ENCODE data around the gene LRSAM1.

LRSAM1 gene

DNA sequence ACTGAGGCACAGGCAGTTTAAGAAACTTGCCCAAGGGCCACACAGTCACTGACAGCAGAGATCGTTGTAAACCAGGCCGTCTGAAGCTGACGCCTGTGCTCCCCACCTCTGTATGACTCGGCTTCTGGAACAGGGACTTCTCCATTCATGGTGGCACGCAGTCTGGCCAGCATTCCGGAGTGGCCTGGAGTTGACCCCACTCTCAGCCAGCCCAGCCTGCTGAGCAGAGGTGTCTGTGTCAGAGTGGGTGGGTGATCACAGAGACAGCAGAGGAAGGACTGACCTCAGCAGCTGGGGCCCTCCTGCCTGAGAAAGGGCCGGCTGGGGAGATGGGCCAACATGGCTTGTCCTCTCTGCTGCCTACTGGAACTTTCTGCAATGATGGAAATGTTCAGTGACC is 12.6 kb downstream of the LRSAM1 start:
- TF ChIP-seq ZBTB7A (IDR thresholded peaks at IDR 0.05; ENCODE audit: low read depth) (no peak), TCF12 (IDR thresholded peaks at IDR 0.05; ENCODE audit: low read depth) (no peak), NFIC (IDR thresholded peaks at IDR 0.05) (no peak), FOXM1 (IDR thresholded peaks at IDR 0.05; ENCODE audit: borderline replicate concordance, low read depth) (no peak), TEAD4 (IDR thresholded peaks at IDR 0.05) (no peak), TAF1 (IDR thresholded peaks at IDR 0.05; ENCODE audit: low read depth) (no peak), EGR1 (IDR thresholded peaks at IDR 0.05) (no peak), CREB1 (IDR thresholded peaks at IDR 0.05; ENCODE audit: low read depth) (no peak), YY1 (IDR thresholded peaks at IDR 0.05; ENCODE audit: low read depth) (no peak), EP300 (IDR thresholded peaks at IDR 0.05; ENCODE audit: borderline replicate concordance) (no peak), CEBPB (IDR thresholded peaks at IDR 0.05) (no peak), RAD21 (IDR thresholded peaks at IDR 0.05; ENCODE audit: low read depth) (no peak)
- TF ChIP-seq, protein P1, sequence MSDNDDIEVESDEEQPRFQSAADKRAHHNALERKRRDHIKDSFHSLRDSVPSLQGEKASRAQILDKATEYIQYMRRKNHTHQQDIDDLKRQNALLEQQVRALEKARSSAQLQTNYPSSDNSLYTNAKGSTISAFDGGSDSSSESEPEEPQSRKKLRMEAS (IDR thresholded peaks at IDR 0.05), result no peak
- TF ChIP-seq, protein P2, sequence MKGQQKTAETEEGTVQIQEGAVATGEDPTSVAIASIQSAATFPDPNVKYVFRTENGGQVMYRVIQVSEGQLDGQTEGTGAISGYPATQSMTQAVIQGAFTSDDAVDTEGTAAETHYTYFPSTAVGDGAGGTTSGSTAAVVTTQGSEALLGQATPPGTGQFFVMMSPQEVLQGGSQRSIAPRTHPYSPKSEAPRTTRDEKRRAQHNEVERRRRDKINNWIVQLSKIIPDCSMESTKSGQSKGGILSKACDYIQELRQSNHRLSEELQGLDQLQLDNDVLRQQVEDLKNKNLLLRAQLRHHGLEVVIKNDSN (IDR thresholded peaks at IDR 0.05), result no peak
- TF ChIP-seq, protein P3, sequence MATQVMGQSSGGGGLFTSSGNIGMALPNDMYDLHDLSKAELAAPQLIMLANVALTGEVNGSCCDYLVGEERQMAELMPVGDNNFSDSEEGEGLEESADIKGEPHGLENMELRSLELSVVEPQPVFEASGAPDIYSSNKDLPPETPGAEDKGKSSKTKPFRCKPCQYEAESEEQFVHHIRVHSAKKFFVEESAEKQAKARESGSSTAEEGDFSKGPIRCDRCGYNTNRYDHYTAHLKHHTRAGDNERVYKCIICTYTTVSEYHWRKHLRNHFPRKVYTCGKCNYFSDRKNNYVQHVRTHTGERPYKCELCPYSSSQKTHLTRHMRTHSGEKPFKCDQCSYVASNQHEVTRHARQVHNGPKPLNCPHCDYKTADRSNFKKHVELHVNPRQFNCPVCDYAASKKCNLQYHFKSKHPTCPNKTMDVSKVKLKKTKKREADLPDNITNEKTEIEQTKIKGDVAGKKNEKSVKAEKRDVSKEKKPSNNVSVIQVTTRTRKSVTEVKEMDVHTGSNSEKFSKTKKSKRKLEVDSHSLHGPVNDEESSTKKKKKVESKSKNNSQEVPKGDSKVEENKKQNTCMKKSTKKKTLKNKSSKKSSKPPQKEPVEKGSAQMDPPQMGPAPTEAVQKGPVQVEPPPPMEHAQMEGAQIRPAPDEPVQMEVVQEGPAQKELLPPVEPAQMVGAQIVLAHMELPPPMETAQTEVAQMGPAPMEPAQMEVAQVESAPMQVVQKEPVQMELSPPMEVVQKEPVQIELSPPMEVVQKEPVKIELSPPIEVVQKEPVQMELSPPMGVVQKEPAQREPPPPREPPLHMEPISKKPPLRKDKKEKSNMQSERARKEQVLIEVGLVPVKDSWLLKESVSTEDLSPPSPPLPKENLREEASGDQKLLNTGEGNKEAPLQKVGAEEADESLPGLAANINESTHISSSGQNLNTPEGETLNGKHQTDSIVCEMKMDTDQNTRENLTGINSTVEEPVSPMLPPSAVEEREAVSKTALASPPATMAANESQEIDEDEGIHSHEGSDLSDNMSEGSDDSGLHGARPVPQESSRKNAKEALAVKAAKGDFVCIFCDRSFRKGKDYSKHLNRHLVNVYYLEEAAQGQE (IDR thresholded peaks at IDR 0.05; ENCODE audit: low read depth), result no peak

DNA sequence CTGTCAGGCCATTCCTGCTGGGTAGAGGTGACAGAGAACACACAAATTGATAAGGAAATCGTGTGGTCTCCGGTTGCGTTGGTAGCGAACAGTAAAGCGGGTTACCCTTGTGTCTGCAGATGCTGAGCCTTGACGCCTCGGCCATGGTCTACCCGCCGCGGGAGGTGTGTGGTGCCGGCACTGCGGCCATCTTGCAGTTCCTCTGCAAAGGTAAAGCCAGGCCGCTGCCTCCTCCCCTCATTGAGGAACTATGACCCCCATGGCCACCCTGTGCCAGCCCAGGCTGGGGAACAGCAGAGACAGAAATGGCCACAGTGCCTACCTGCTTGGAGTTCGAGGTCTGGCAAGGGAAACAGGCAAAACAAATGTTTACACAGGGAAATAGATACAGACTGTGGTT is 16.3 kb downstream of the LRSAM1 start:
- no peak for TF ChIP-seq RAD21 (IDR thresholded peaks at IDR 0.05; ENCODE audit: low read depth)
- no peak for TF ChIP-seq CREB1 (IDR thresholded peaks at IDR 0.05; ENCODE audit: low read depth)
- no peak for TF ChIP-seq ZBTB7A (IDR thresholded peaks at IDR 0.05; ENCODE audit: low read depth)
- TF ChIP-seq, protein P1 (IDR thresholded peaks at IDR 0.05), result no peak
- no peak for TF ChIP-seq FOXM1 (IDR thresholded peaks at IDR 0.05; ENCODE audit: borderline replicate concordance, low read depth)
- no peak for TF ChIP-seq TAF1 (IDR thresholded peaks at IDR 0.05; ENCODE audit: low read depth)
- TF ChIP-seq CEBPB (IDR thresholded peaks at IDR 0.05), result no peak
- no peak for TF ChIP-seq TCF12 (IDR thresholded peaks at IDR 0.05; ENCODE audit: low read depth)
- TF ChIP-seq, protein P2 (IDR thresholded peaks at IDR 0.05), result no peak
- no peak for TF ChIP-seq NFIC (IDR thresholded peaks at IDR 0.05)

DNA sequence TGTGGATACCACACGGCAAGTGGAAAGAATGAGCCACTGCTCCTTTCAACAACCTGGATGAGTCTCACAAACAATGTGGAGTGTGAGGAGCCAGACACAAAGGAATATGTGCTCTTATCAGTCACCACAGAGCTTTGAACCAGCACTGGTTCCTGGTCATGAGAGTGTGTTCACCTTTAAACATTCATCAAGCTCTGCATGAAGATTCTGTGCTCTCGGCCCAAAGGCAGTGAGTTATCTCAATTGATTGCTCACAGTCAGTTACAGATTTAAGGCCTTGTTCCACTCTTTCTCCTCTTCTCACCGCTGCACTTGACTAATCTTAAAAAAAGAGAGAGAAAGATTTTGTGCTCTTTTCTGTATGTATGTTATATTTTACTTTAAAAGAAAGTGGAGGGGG is 19.4 kb downstream of the LRSAM1 start:
- TF ChIP-seq, protein P2 (IDR thresholded peaks at IDR 0.05), result no peak
- TF ChIP-seq EGR1 (IDR thresholded peaks at IDR 0.05), result no peak
- no peak for TF ChIP-seq CEBPB (IDR thresholded peaks at IDR 0.05)
- TF ChIP-seq TAF1 (IDR thresholded peaks at IDR 0.05; ENCODE audit: low read depth), result no peak

DNA sequence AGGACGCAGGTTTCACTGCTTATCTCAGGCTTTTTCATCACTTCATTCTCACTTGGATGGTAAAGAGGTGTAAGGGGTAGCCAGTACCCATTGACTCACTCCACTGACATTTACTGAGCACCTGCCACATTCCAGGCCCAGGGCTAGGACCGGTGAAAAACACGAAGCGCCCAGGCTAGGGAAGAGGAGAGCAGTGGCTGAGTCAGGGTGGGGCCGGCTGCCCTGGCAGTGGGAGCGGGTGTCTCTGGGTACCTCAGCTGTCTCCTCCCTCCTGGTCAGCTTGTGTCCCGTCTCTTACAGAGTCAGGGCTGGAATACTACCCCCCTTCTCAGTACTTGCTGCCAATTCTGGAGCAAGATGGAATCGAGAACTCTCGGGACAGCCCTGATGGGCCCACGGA is 22.2 kb downstream of the LRSAM1 start:
- TF ChIP-seq NFIC (IDR thresholded peaks at IDR 0.05), result no peak
- TF ChIP-seq EP300 (IDR thresholded peaks at IDR 0.05; ENCODE audit: borderline replicate concordance), result no peak
- no peak for TF ChIP-seq FOXM1 (IDR thresholded peaks at IDR 0.05; ENCODE audit: borderline replicate concordance, low read depth)
- TF ChIP-seq, protein P1 (IDR thresholded peaks at IDR 0.05), result no peak
- no peak for TF ChIP-seq CEBPB (IDR thresholded peaks at IDR 0.05)
- TF ChIP-seq EGR1 (IDR thresholded peaks at IDR 0.05), result no peak
- no peak for TF ChIP-seq CREB1 (IDR thresholded peaks at IDR 0.05; ENCODE audit: low read depth)
- TF ChIP-seq, protein P2 (IDR thresholded peaks at IDR 0.05), result no peak
- TF ChIP-seq, protein P3 (IDR thresholded peaks at IDR 0.05; ENCODE audit: low read depth), result no peak
- no peak for TF ChIP-seq ZBTB7A (IDR thresholded peaks at IDR 0.05; ENCODE audit: low read depth)
- no peak for TF ChIP-seq YY1 (IDR thresholded peaks at IDR 0.05; ENCODE audit: low read depth)
- TF ChIP-seq TAF1 (IDR thresholded peaks at IDR 0.05; ENCODE audit: low read depth), result no peak
- TF ChIP-seq TEAD4 (IDR thresholded peaks at IDR 0.05), result no peak
- no peak for TF ChIP-seq RAD21 (IDR thresholded peaks at IDR 0.05; ENCODE audit: low read depth)
- TF ChIP-seq TCF12 (IDR thresholded peaks at IDR 0.05; ENCODE audit: low read depth), result no peak

DNA sequence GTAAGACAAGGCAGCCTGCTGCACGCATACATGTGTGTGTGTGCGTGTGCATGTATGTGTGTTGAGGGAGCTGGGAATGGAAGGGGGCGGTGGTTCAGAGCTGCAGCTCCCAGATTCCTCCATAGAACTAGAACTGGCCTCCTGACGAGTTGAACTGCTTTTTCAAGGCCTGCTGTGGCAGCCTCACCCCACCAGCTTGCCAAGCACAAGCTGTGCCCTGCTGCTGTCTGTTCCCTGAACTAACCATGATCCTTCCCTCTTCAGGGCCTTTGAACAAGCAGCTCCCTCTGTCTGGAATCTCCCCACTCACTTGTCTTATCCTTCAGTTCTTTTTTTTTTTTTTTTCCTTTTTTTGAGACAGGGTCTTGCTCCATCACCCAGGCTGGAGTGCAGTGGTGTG is 22.6 kb downstream of the LRSAM1 start:
- TF ChIP-seq, protein P2 (IDR thresholded peaks at IDR 0.05), result no peak
- TF ChIP-seq EGR1 (IDR thresholded peaks at IDR 0.05), result no peak
- no peak for TF ChIP-seq RAD21 (IDR thresholded peaks at IDR 0.05; ENCODE audit: low read depth)
- TF ChIP-seq FOXM1 (IDR thresholded peaks at IDR 0.05; ENCODE audit: borderline replicate concordance, low read depth), result no peak
- no peak for TF ChIP-seq CEBPB (IDR thresholded peaks at IDR 0.05)
- TF ChIP-seq ZBTB7A (IDR thresholded peaks at IDR 0.05; ENCODE audit: low read depth), result no peak
- TF ChIP-seq, protein P1 (IDR thresholded peaks at IDR 0.05), result no peak
- TF ChIP-seq, protein P3 (IDR thresholded peaks at IDR 0.05; ENCODE audit: low read depth), result no peak
- no peak for TF ChIP-seq TCF12 (IDR thresholded peaks at IDR 0.05; ENCODE audit: low read depth)
- no peak for TF ChIP-seq TEAD4 (IDR thresholded peaks at IDR 0.05)
- TF ChIP-seq TAF1 (IDR thresholded peaks at IDR 0.05; ENCODE audit: low read depth), result no peak
- no peak for TF ChIP-seq NFIC (IDR thresholded peaks at IDR 0.05)
- TF ChIP-seq EP300 (IDR thresholded peaks at IDR 0.05; ENCODE audit: borderline replicate concordance), result no peak
- no peak for TF ChIP-seq CREB1 (IDR thresholded peaks at IDR 0.05; ENCODE audit: low read depth)
- no peak for TF ChIP-seq YY1 (IDR thresholded peaks at IDR 0.05; ENCODE audit: low read depth)
